Islet precursor cell (in vitro differentiated cells): Measurements from ENCODE around the gene HTR4.

Experiments used
- DNase-seq: peaks from one replicate; pipeline ENCODE4 v3.0.0-alpha.2; 2018

Gene HTR4

GRCh38 chr5:148660346-148660660 lies 6.0 kb upstream of the HTR4 start:
- no peak for DNase-seq

- no peak for DNase-seq
These were observed 5.5 kb upstream of the HTR4 start for GRCh38 chr5:148659641-148660345.

- no peak for DNase-seq
These were observed 964 bp downstream of the HTR4 start for GRCh38 chr5:148653291-148653835.

- DNase-seq, result no peak
These were observed 2.8 kb downstream of the HTR4 start for GRCh38 chr5:148651528-148651927.

GRCh38 chr5:148645527-148645926 lies 8.8 kb downstream of the HTR4 start:
- no peak for DNase-seq

- no peak for DNase-seq
These were observed 12.6 kb downstream of the HTR4 start for GRCh38 chr5:148641735-148642134.

- no peak for DNase-seq
These were observed 13.9 kb downstream of the HTR4 start for GRCh38 chr5:148640471-148640870.

- DNase-seq, result no peak
These were observed 15.2 kb downstream of the HTR4 start for GRCh38 chr5:148639081-148639480.

- DNase-seq, result no peak
These were observed 18.0 kb downstream of the HTR4 start for GRCh38 chr5:148636353-148636752.

- no peak for DNase-seq
These were observed 18.8 kb downstream of the HTR4 start for GRCh38 chr5:148635321-148636083.

- DNase-seq, result no peak
These were observed 21.3 kb downstream of the HTR4 start for GRCh38 chr5:148633067-148633377.

- DNase-seq, result peak; percentile 89
These were observed 21.9 kb downstream of the HTR4 start for GRCh38 chr5:148632255-148633066.

- DNase-seq, result no peak
These were observed 27.3 kb downstream of the HTR4 start for GRCh38 chr5:148626986-148627385.

- DNase-seq, result no peak
These were observed 28.2 kb downstream of the HTR4 start for GRCh38 chr5:148626081-148626613.

GRCh38 chr5:148625250-148625649 lies 29.1 kb downstream of the HTR4 start:
- no peak for DNase-seq

GRCh38 chr5:148623741-148624140 lies 30.6 kb downstream of the HTR4 start:
- peak; percentile 80 for DNase-seq

GRCh38 chr5:148623101-148623500 lies 31.2 kb downstream of the HTR4 start:
- DNase-seq, result peak; percentile 93

- DNase-seq, result no peak
These were observed 33.6 kb downstream of the HTR4 start for GRCh38 chr5:148620696-148621095.

- DNase-seq, result no peak
These were observed 34.2 kb downstream of the HTR4 start for GRCh38 chr5:148620091-148620490.

GRCh38 chr5:148619484-148619883 lies 34.8 kb downstream of the HTR4 start:
- no peak for DNase-seq

- DNase-seq, result no peak
These were observed 38.6 kb downstream of the HTR4 start for GRCh38 chr5:148615644-148616275.

GRCh38 chr5:148607406-148607805 lies 46.9 kb downstream of the HTR4 start:
- DNase-seq, result no peak

GRCh38 chr5:148606296-148606695 lies 48.0 kb downstream of the HTR4 start:
- no peak for DNase-seq
